IMR-90 (cell line): ENCODE results near the gene PAX5. TPM values are rescaled to one million over a fixed set of nuclear protein-coding genes. Genes with fewer than 3 reads are reported as not detected.

Experiments
- ATAC-seq: fragments of 200-7000 bp; cut with Tn5 transposase; 2 replicates; pipeline ENCODE4 v1.9.1; 2020; ENCODE audit warnings: low read depth, mild to moderate bottlenecking, moderate library complexity
- BruUV-seq: library from RNA; stranded (reverse); fragments of 400-500 nt; replicated peaks from 2 replicates; lab custom pipeline; 2021; lab: Mats Ljungman, UMichigan
- CTCF ChIA-PET: fragments of 300-600 bp; formaldehyde crosslinking; extraction: SDS; loops from one replicate; lab custom pipeline; 2021; ENCODE audit warnings: antibody characterized with exemption; lab: Yijun Ruan, JAX
- POLR2A ChIA-PET: fragments of 300-600 bp; sonication (Branson Sonifier 250); formaldehyde crosslinking; loops from one replicate; lab custom pipeline; 2022; ENCODE audit warnings: antibody characterized with exemption; ENCODE audit not compliant: unreplicated experiment; lab: Charles Lee
- DNase-seq: peaks from one replicate; pipeline ENCODE4 v3.0.0; 2013
- H2AFZ ChIP-seq: replicated peaks from 2 replicates; pipeline ENCODE3; 2013; ENCODE audit warnings: low read length, mild to moderate bottlenecking; ENCODE audit not compliant: poor library complexity
- H2AK5ac ChIP-seq: 2 replicates; pipeline ENCODE4 v1.6.1; 2013; ENCODE audit warnings: low read depth, low read length, inconsistent platforms
- H2AK9ac ChIP-seq: replicated peaks from 2 replicates; pipeline ENCODE3; 2013; ENCODE audit warnings: mild to moderate bottlenecking, low read depth, low read length, moderate library complexity; ENCODE audit not compliant: poor library complexity
- H2BK120ac ChIP-seq: 2 replicates; pipeline ENCODE4 v1.6.1; 2013; ENCODE audit warnings: low read depth, low read length, inconsistent platforms
- H2BK15ac ChIP-seq: 3 replicates; pipeline ENCODE4 v1.6.1; 2013; ENCODE audit warnings: low read depth, low read length, inconsistent platforms
- H2BK20ac ChIP-seq: 2 replicates; pipeline ENCODE4 v1.6.1; 2013; ENCODE audit warnings: low read depth, mild to moderate bottlenecking, inconsistent platforms, low read length, moderate library complexity
- H2BK5ac ChIP-seq: 2 replicates; pipeline ENCODE4 v1.6.1; 2013; ENCODE audit warnings: mild to moderate bottlenecking, low read depth, low read length, inconsistent platforms; ENCODE audit not compliant: poor library complexity, severe bottlenecking
- H3K14ac ChIP-seq: replicated peaks from 2 replicates; pipeline ENCODE4 v1.6.1; 2013; ENCODE audit warnings: low read depth, low read length, inconsistent platforms
- H3K18ac ChIP-seq: 2 replicates; pipeline ENCODE4 v1.6.1; 2013; ENCODE audit warnings: low read depth, low read length, control low read depth
- H3K23ac ChIP-seq: 2 replicates; pipeline ENCODE4 v1.6.1; 2013; ENCODE audit warnings: low read depth, low read length, inconsistent platforms
- H3K27ac ChIP-seq: 2 replicates; pipeline ENCODE4 v1.5.1; 2013; ENCODE audit warnings: mild to moderate bottlenecking, control low read depth, low read length; ENCODE audit not compliant: insufficient read depth
- H3K27me3 ChIP-seq: 2 replicates; pipeline ENCODE4 v1.6.1; 2013; ENCODE audit warnings: low read length; ENCODE audit not compliant: control insufficient read depth, insufficient read depth
- H3K36me3 ChIP-seq: 2 replicates; pipeline ENCODE4 v1.6.1; 2013; ENCODE audit warnings: low read length, mixed read lengths; ENCODE audit not compliant: control insufficient read depth, insufficient read depth
- H3K4ac ChIP-seq: 2 replicates; pipeline ENCODE4 v1.6.1; 2013; ENCODE audit warnings: low read depth, low read length, inconsistent platforms
- H3K4me1 ChIP-seq: 2 replicates; pipeline ENCODE4 v1.6.1; 2013; ENCODE audit warnings: low read length, mixed read lengths; ENCODE audit not compliant: control insufficient read depth, insufficient read depth
- H3K4me2 ChIP-seq: 2 replicates; pipeline ENCODE4 v1.6.1; 2013; ENCODE audit warnings: low read depth, mild to moderate bottlenecking, control low read depth, low read length, moderate library complexity
- H3K4me3 ChIP-seq: 2 replicates; pipeline ENCODE4 v1.5.1; 2013; ENCODE audit warnings: low read depth, mild to moderate bottlenecking, control low read depth, low read length, moderate library complexity; ENCODE audit not compliant: insufficient read depth
- H3K56ac ChIP-seq: 2 replicates; pipeline ENCODE4 v1.6.1; 2013; ENCODE audit warnings: low read length, inconsistent platforms; ENCODE audit not compliant: insufficient read depth; ENCODE audit errors: extremely low read depth
- H3K79me1 ChIP-seq, 2 experiments: 2 replicates each; pipeline ENCODE4 v1.6.1; 2013; ENCODE audit warnings: low read length in 2 of 2, inconsistent platforms in 1 of 2, low read depth in 1 of 2
- H3K9ac ChIP-seq: 2 replicates; pipeline ENCODE4 v1.6.1; 2013; ENCODE audit warnings: low read depth, low read length, control low read depth
- H3K9me1 ChIP-seq: 2 replicates; pipeline ENCODE4 v1.6.1; 2013; ENCODE audit warnings: low read length, inconsistent platforms; ENCODE audit not compliant: insufficient read depth
- H3K9me3 ChIP-seq: 2 replicates; pipeline ENCODE4 v1.6.1; 2013; ENCODE audit warnings: low read length; ENCODE audit not compliant: control insufficient read depth, insufficient read depth
- H4K20me1 ChIP-seq: 2 replicates; pipeline ENCODE4 v1.6.1; 2013; ENCODE audit warnings: low read length, inconsistent platforms; ENCODE audit not compliant: insufficient read depth
- H4K5ac ChIP-seq: 2 replicates; pipeline ENCODE4 v1.6.1; 2013; ENCODE audit warnings: mild to moderate bottlenecking, low read depth, low read length, control low read depth
- H4K8ac ChIP-seq, 2 experiments: 2 replicates each; pipeline ENCODE4 v1.6.1; 2013; ENCODE audit warnings: low read depth in 2 of 2, low read length in 2 of 2, control low read depth in 1 of 2, inconsistent platforms in 1 of 2
- H4K91ac ChIP-seq: 2 replicates; pipeline ENCODE4 v1.6.1; 2013; ENCODE audit warnings: low read depth, low read length, inconsistent platforms; ENCODE audit not compliant: insufficient read depth
- BHLHE40 ChIP-seq: fragments of 150-350 bp; IDR thresholded peaks from 2 replicates; pipeline ENCODE4 v1.6.1; 2016; ENCODE audit warnings: mild to moderate bottlenecking, low read depth, low read length
- CEBPB ChIP-seq: IDR thresholded peaks from 2 replicates; pipeline ENCODE4 v1.6.1; 2012; ENCODE audit warnings: low read depth, low read length, improper control_type of control experiment
- CHD1 ChIP-seq: IDR thresholded peaks from 2 replicates; pipeline ENCODE4 v1.6.1; 2012; ENCODE audit warnings: low read depth, low read length, improper control_type of control experiment
- FOS ChIP-seq: fragments of 150-350 bp; IDR thresholded peaks from 2 replicates; pipeline ENCODE4 v1.6.1; 2016; ENCODE audit warnings: low read depth, low read length
- MAFK ChIP-seq: IDR thresholded peaks from 2 replicates; pipeline ENCODE4 v1.6.1; 2012; ENCODE audit warnings: low read depth, low read length, improper control_type of control experiment
- MAZ ChIP-seq: IDR thresholded peaks from 2 replicates; pipeline ENCODE4 v1.6.1; 2012; ENCODE audit warnings: low read depth, mild to moderate bottlenecking, low read length, improper control_type of control experiment, moderate library complexity, borderline replicate concordance
- MXI1 ChIP-seq: IDR thresholded peaks from 2 replicates; pipeline ENCODE4 v1.6.1; 2012; ENCODE audit warnings: low read depth, mild to moderate bottlenecking, low read length, moderate library complexity, borderline replicate concordance
- NFE2L2 ChIP-seq: fragments of 150-350 bp; IDR thresholded peaks from 2 replicates; pipeline ENCODE4 v1.6.1; 2016; ENCODE audit warnings: low read depth, mild to moderate bottlenecking, low read length
- POLR2A ChIP-seq: IDR thresholded peaks from 2 replicates; pipeline ENCODE4 v1.6.1; 2012; ENCODE audit warnings: mild to moderate bottlenecking, low read depth, low read length
- RAD21 ChIP-seq: IDR thresholded peaks from 2 replicates; pipeline ENCODE4 v1.6.1; 2012; ENCODE audit warnings: low read length, improper control_type of control experiment
- RCOR1 ChIP-seq: IDR thresholded peaks from 2 replicates; pipeline ENCODE4 v1.6.1; 2012; ENCODE audit warnings: mild to moderate bottlenecking, low read length, improper control_type of control experiment; ENCODE audit not compliant: insufficient replicate concordance
- RFX5 ChIP-seq: IDR thresholded peaks from 2 replicates; pipeline ENCODE4 v1.8.0; 2012; ENCODE audit warnings: low read depth, mild to moderate bottlenecking, low read length, moderate library complexity
- SMC3 ChIP-seq: fragments of 150-350 bp; IDR thresholded peaks from 2 replicates; pipeline ENCODE4 v1.6.1; 2016; ENCODE audit warnings: low read depth, mild to moderate bottlenecking, antibody characterized with exemption, low read length, moderate library complexity
- WGBS, 2 experiments: methylation state at CpG; one replicate each; pipeline versions ENCODE4 v1.1.5 to v1.1.7; 2013; ENCODE audit warnings: missing lambda C conversion rate in 2 of 2; ENCODE audit not compliant: insufficient read length in 1 of 2; ENCODE audit errors: extremely low coverage in 2 of 2; 5-methylcytosine and 5-hydroxymethylcytosine counted together
- dilution Hi-C: fragments of 300-500 bp; cut with HindIII; formaldehyde crosslinking; loops from one replicate; pipeline ENCODE4 v1.14.3; 2018; ENCODE audit warnings: low sequenced_read_pairs; ENCODE audit not compliant: unreplicated experiment
- in situ Hi-C: fragments of 300-500 bp; cut with MboI; formaldehyde crosslinking; loops from 3 replicates; pipeline ENCODE4 v1.14.3; 2019; ENCODE audit warnings: low sequenced_read_pairs, inconsistent platforms, mixed read lengths
- intact Hi-C: fragments of 100-400 bp; cut with micrococcal nuclease; formaldehyde crosslinking; loops from 2 replicates; pipeline ENCODE4 v1.10.0; 2022
- polyA plus RNA-seq, 3 experiments: library from polyadenylated mRNA; depleted of rRNA; stranded (reverse); fragments of >200 nt; gene quantifications; 2 replicates each; pipeline ENCODE4 v1.2.3, GENCODE V29; 2012; ENCODE audit warnings: low replicate concordance in 1 of 3
- total RNA-seq: library from RNA; depleted of rRNA; stranded (reverse); fragments of >200 nt; gene quantifications from 2 replicates; pipeline ENCODE4 v1.2.3, GENCODE V29; 2012
- TF ChIP-seq, protein P1 (sequence below): fragments of 150-350 bp; IDR thresholded peaks from 2 replicates; pipeline ENCODE4 v1.6.1; 2016; ENCODE audit warnings: low read depth, mild to moderate bottlenecking, low read length, moderate library complexity, borderline replicate concordance
- TF ChIP-seq, protein P2 (sequence below): conservative IDR thresholded peaks from 2 replicates; pipeline ENCODE4 v1.5.1; 2012; ENCODE audit warnings: mild to moderate bottlenecking, low read depth, low read length, improper control_type of control experiment
- TF ChIP-seq, protein P3 (sequence below): fragments of 150-350 bp; IDR thresholded peaks from 2 replicates; pipeline ENCODE4 v1.6.1; 2017; ENCODE audit warnings: mild to moderate bottlenecking, antibody characterized with exemption, low read length, low read depth

The PAX5 gene
- total and polyA plus RNA-seq, 2 of the 4 experiments (the other 2 are of a cell fraction): not detected

DNA sequence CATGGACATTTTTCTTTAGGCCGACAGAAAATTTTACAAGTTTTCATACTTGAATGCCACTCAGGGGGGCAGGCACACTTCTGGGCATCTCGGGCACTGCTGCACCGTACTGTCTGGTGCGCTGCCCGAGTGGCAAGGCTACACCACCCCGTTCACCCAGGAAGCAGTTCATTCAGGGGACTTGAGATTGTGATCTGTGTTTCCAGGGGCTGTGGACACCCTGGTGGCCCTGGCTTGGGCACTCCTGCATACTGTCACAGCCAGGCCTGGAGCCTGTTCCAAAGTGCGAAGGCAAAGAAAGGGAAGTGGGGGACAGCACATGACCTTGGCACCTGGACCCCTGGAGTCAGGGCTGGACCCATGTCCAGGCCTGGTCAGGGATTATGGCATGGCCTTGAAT lies 197.6 kb downstream of the PAX5 start:
- no peak overlapping the region for H2AFZ ChIP-seq
- H4K5ac ChIP-seq: no peak overlapping the region
- no peak overlapping the region for H2AK9ac ChIP-seq
- no peaks in the 10 kb centered on the region for H3K9me3 ChIP-seq
- H2BK120ac ChIP-seq: no peak overlapping the region
- H3K4me1 ChIP-seq: no peaks in the 10 kb centered on the region
- dilution Hi-C loops: no loop called here
- no peak overlapping the region for H2BK20ac ChIP-seq
- H3K18ac ChIP-seq: no peak overlapping the region
- H3K9me1 ChIP-seq: no peaks in the 10 kb centered on the region
- ATAC-seq (no peak), DNase-seq (no peak)
- intact Hi-C loops: no loop called here
- no peak overlapping the region for H3K4ac ChIP-seq
- no peak overlapping the region for H2BK15ac ChIP-seq
- H3K27ac ChIP-seq: no peak overlapping the region
- no peak overlapping the region for H3K4me2 ChIP-seq
- no peak overlapping the region for H3K9ac ChIP-seq
- H4K91ac ChIP-seq: no peak overlapping the region
- no peaks in the 10 kb centered on the region for H4K20me1 ChIP-seq
- no peak overlapping the region for H3K56ac ChIP-seq
- H3K14ac ChIP-seq: no peak overlapping the region
- H3K23ac ChIP-seq: no peak overlapping the region
- no peaks in the 10 kb centered on the region for H3K36me3 ChIP-seq
- WGBS, 2 experiments: no CpG with 5 or more reads among the region's 7 CpGs
- POLR2A ChIA-PET: no interaction called here
- H2AK5ac ChIP-seq: no peak overlapping the region
- no TSS peak for BruUV-seq
- H3K79me1 ChIP-seq: no peaks in the 10 kb centered on the region
- H3K27me3 ChIP-seq: peaks cover 29% of the 10 kb centered on the region
- H4K8ac ChIP-seq: no peak overlapping the region
- TF ChIP-seq RAD21 (no peak), RCOR1 (no peak), POLR2A (no peak), FOS (no peak), RFX5 (no peak), MXI1 (no peak), CHD1 (no peak), MAFK (no peak), CEBPB (no peak), BHLHE40 (no peak), MAZ (no peak), SMC3 (no peak), NFE2L2 (no peak)
- TF ChIP-seq, protein P1, sequence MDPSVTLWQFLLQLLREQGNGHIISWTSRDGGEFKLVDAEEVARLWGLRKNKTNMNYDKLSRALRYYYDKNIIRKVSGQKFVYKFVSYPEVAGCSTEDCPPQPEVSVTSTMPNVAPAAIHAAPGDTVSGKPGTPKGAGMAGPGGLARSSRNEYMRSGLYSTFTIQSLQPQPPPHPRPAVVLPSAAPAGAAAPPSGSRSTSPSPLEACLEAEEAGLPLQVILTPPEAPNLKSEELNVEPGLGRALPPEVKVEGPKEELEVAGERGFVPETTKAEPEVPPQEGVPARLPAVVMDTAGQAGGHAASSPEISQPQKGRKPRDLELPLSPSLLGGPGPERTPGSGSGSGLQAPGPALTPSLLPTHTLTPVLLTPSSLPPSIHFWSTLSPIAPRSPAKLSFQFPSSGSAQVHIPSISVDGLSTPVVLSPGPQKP: no peak
- TF ChIP-seq, protein P2, sequence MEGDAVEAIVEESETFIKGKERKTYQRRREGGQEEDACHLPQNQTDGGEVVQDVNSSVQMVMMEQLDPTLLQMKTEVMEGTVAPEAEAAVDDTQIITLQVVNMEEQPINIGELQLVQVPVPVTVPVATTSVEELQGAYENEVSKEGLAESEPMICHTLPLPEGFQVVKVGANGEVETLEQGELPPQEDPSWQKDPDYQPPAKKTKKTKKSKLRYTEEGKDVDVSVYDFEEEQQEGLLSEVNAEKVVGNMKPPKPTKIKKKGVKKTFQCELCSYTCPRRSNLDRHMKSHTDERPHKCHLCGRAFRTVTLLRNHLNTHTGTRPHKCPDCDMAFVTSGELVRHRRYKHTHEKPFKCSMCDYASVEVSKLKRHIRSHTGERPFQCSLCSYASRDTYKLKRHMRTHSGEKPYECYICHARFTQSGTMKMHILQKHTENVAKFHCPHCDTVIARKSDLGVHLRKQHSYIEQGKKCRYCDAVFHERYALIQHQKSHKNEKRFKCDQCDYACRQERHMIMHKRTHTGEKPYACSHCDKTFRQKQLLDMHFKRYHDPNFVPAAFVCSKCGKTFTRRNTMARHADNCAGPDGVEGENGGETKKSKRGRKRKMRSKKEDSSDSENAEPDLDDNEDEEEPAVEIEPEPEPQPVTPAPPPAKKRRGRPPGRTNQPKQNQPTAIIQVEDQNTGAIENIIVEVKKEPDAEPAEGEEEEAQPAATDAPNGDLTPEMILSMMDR: no peak
- TF ChIP-seq, protein P3, sequence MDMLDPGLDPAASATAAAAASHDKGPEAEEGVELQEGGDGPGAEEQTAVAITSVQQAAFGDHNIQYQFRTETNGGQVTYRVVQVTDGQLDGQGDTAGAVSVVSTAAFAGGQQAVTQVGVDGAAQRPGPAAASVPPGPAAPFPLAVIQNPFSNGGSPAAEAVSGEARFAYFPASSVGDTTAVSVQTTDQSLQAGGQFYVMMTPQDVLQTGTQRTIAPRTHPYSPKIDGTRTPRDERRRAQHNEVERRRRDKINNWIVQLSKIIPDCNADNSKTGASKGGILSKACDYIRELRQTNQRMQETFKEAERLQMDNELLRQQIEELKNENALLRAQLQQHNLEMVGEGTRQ: no peak
- H3K4me3 ChIP-seq: no peak overlapping the region
- CTCF ChIA-PET: no interaction called here
- H2BK5ac ChIP-seq: no peak overlapping the region
- in situ Hi-C loops: no loop called here
